GM12801 (cell line): ENCODE results near the gene PRM2.

Source experiments
- CTCF ChIP-seq: IDR thresholded peaks from one replicate; pipeline ENCODE4 v1.5.1; 2011; ENCODE audit warnings: control low read depth; ENCODE audit not compliant: insufficient read length; ENCODE audit errors: extremely low read depth

Gene PRM2

GRCh38 chr16:11306381-11306780, 30.1 kb upstream of the PRM2 start:
- TF ChIP-seq CTCF: no peak

- TF ChIP-seq CTCF: no peak
Measured at GRCh38 chr16:11303405-11304138, 27.3 kb upstream of the PRM2 start.

- no peak for TF ChIP-seq CTCF
Measured at GRCh38 chr16:11302977-11303376, 26.7 kb upstream of the PRM2 start.

- no peak for TF ChIP-seq CTCF
Measured at GRCh38 chr16:11301645-11302501, 25.6 kb upstream of the PRM2 start.

- TF ChIP-seq CTCF: no peak
Measured at GRCh38 chr16:11300560-11300892, 24.2 kb upstream of the PRM2 start.

GRCh38 chr16:11299865-11300559, 23.7 kb upstream of the PRM2 start:
- TF ChIP-seq CTCF: no peak
